ENCODE data around the gene ACSF2. TPM values are rescaled to one million over a fixed set of nuclear protein-coding genes. Genes with fewer than 3 reads are reported as not detected.

ACSF2 gene
- total RNA-seq, 1 donor = 18.1 TPM

DNA sequence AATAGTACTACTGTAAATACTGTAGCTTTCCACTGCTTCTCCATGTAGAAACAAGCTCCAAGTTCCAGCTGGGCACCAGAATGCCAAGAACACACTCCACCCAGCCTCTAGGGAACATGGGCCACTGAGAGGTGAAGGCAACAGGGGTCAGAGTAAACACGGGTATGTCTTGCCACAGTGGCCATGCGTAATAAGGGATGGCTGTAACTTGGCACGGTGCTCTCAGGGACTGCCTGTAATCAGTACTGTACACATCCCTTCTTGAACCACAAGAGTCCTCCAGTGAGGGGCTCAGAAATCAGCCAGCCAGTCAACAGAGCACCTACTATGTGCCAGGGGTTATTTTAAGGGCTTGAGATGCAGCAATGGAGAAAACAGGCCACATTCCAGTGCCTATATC, 39.5 kb upstream of the ACSF2 start:
- TF ChIP-seq, protein P1, sequence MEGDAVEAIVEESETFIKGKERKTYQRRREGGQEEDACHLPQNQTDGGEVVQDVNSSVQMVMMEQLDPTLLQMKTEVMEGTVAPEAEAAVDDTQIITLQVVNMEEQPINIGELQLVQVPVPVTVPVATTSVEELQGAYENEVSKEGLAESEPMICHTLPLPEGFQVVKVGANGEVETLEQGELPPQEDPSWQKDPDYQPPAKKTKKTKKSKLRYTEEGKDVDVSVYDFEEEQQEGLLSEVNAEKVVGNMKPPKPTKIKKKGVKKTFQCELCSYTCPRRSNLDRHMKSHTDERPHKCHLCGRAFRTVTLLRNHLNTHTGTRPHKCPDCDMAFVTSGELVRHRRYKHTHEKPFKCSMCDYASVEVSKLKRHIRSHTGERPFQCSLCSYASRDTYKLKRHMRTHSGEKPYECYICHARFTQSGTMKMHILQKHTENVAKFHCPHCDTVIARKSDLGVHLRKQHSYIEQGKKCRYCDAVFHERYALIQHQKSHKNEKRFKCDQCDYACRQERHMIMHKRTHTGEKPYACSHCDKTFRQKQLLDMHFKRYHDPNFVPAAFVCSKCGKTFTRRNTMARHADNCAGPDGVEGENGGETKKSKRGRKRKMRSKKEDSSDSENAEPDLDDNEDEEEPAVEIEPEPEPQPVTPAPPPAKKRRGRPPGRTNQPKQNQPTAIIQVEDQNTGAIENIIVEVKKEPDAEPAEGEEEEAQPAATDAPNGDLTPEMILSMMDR (IDR thresholded peaks at IDR 0.05; ENCODE audit: insufficient read depth, low read depth, low read length) = no peak
- H3K4me3 ChIP-seq (ENCODE audit: low read depth, low read length) = no peak overlapping the region
- DNase-seq (ENCODE audit: low read depth) = no peak

- TF ChIP-seq, protein P1 (IDR thresholded peaks at IDR 0.05; ENCODE audit: insufficient read depth, low read depth, low read length) = no peak
- H3K4me3 ChIP-seq (ENCODE audit: low read depth, low read length) = no peak overlapping the region
- DNase-seq (ENCODE audit: low read depth) = no peak
Observed at GRCh38 chr17:50388728-50389127, 37.3 kb upstream of the ACSF2 start.

- no peak overlapping the region for H3K4me3 ChIP-seq (ENCODE audit: low read depth, low read length)
- TF ChIP-seq, protein P1 (IDR thresholded peaks at IDR 0.05; ENCODE audit: insufficient read depth, low read depth, low read length) = no peak
- no peak for DNase-seq (ENCODE audit: low read depth)
Observed at GRCh38 chr17:50389534-50389933, 36.5 kb upstream of the ACSF2 start.

DNA sequence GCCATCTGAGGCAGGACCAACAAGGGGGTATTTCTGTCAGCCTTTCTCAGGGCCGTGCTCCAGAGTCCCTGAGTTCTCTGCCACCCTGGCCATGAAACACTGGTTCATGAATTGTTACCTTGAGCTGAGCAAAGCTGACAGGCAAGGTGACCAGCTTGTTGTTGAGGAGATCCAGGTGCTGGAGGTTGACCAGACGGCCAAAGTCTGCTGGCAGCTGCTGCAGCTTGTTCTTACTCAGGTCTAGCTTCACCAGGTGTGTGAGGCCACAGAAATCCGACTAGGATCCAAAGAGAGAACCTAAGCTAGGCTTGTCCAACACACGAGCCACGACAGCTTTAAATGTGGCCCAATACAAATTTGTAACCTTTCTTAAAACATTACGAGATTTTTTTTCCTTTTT, 33.4 kb upstream of the ACSF2 start:
- no peak overlapping the region for H3K4me3 ChIP-seq (ENCODE audit: low read depth, low read length)
- TF ChIP-seq, protein P1 (IDR thresholded peaks at IDR 0.05; ENCODE audit: insufficient read depth, low read depth, low read length) = no peak
- no peak for DNase-seq (ENCODE audit: low read depth)

GRCh38 chr17:50393700-50394099, 32.3 kb upstream of the ACSF2 start:
- TF ChIP-seq, protein P1 (IDR thresholded peaks at IDR 0.05; ENCODE audit: insufficient read depth, low read depth, low read length) = no peak
- H3K4me3 ChIP-seq (ENCODE audit: low read depth, low read length) = no peak overlapping the region
- no peak for DNase-seq (ENCODE audit: low read depth)

DNA sequence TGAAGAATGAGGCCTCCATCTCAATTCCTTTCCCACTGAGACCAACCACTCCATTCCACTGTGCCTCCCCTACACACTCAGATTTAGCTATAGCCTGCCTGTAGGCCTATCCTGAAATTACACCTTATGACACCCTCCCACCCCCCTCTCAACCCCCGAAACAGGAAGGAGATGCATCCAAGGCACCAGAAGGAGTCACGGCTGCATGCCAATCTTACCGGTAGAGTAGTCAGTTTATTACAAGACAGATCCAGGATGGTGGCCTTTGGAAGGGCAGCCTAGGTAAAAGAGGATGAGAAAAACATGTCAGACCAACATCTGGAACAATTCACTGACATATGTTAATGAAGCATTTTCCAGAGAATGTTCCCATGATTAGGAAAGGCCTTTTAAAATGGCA, 31.3 kb upstream of the ACSF2 start:
- no peak for DNase-seq (ENCODE audit: low read depth)
- H3K4me3 ChIP-seq (ENCODE audit: low read depth, low read length) = peak overlapping the region; percentile 19
- TF ChIP-seq, protein P1 (IDR thresholded peaks at IDR 0.05; ENCODE audit: insufficient read depth, low read depth, low read length) = no peak

Measured in fibroblast of villous mesenchyme (primary cell).